Activated CD4-positive, alpha-beta T cell treated with anti-CD3 and anti-CD28 coated beads, Interleukin-2, amount 10 ng/mL, durations not matched to agents 7 days and 5 days (primary cell): ENCODE measurements around the gene SLC30A2. TPM values are rescaled to one million over a fixed set of nuclear protein-coding genes. Genes with fewer than 3 reads are reported as not detected.

Source experiments
- total RNA-seq, 2 experiments: library from RNA; stranded (reverse); gene quantifications; one replicate each; pipeline ENCODE4 v1.2.3, GENCODE V29; 2021

Gene SLC30A2
- total RNA-seq, 2 experiments from 2014 or later = not detected

Other genes with a start within 250 kb of the SLC30A2 start
- gene SELENON, start 245.9 kb downstream of the SLC30A2 start, total RNA-seq = 10 to 100 TPM; 13.7 to 14.4 TPM
- gene MTFR1L, start 226.2 kb downstream of the SLC30A2 start, total RNA-seq = 10 to 100 TPM; 38.9 to 42.1 TPM
- 1 to 10 TPM; 6.7 to 8.1 TPM for gene AUNIP, start 186.7 kb downstream of the SLC30A2 start, total RNA-seq
- under 1 TPM; 0.52 to 0.87 TPM for gene PAQR7, start 170.4 kb downstream of the SLC30A2 start, total RNA-seq
- 1,000 to 10,000 TPM in 1 of 2 experiments, 100 to 1,000 TPM in 1; 800 to 1,022 TPM for gene STMN1, start 139.7 kb downstream of the SLC30A2 start, total RNA-seq
- gene PAFAH2, start 48.1 kb downstream of the SLC30A2 start, total RNA-seq = 10 to 100 TPM; 10.1 to 11.9 TPM
- gene EXTL1, start 24.3 kb downstream of the SLC30A2 start, total RNA-seq = not detected
- under 1 TPM; 0.10 TPM for gene TRIM63, start 21.5 kb upstream of the SLC30A2 start, total RNA-seq
- gene PDIK1L, start 65.7 kb upstream of the SLC30A2 start, total RNA-seq = 10 to 100 TPM; 21.0 to 25.8 TPM
- not detected for gene FAM110D, start 113.0 kb upstream of the SLC30A2 start, total RNA-seq
- not detected for gene C1orf232, start 122.8 kb upstream of the SLC30A2 start, total RNA-seq
- 10 to 100 TPM; 27.3 to 28.6 TPM for gene ZNF593, start 123.8 kb upstream of the SLC30A2 start, total RNA-seq
- gene ZNF593OS, start 125.7 kb upstream of the SLC30A2 start, total RNA-seq = not detected
- 1 to 10 TPM; 6.4 to 7.5 TPM for gene CNKSR1, start 131.4 kb upstream of the SLC30A2 start, total RNA-seq
- gene CATSPER4, start 144.5 kb upstream of the SLC30A2 start, total RNA-seq = not detected
- gene CEP85, start 188.1 kb upstream of the SLC30A2 start, total RNA-seq = 10 to 100 TPM; 46.9 to 49.0 TPM
- 100 to 1,000 TPM; 606 to 707 TPM for gene SH3BGRL3, start 234.0 kb upstream of the SLC30A2 start, total RNA-seq